A549 (cell line): ENCODE results near the gene DNAJC22. TPM values are rescaled to one million over a fixed set of nuclear protein-coding genes. Genes with fewer than 3 reads are reported as not detected.

Experiments
- ATAC-seq, 2 experiments: fragments of 200-7000 bp in 1 of 2; fragments of >200 bp in 1 of 2; cut with Nextera tagmentation in 1 of 2; cut with Tn5 transposase in 1 of 2; 3 replicates each; pipeline versions ENCODE4 v1.8.0 to v1.9.1; 2018 to 2020; ENCODE audit warnings: mild to moderate bottlenecking in 1 of 2, moderate library complexity in 1 of 2
- CTCF ChIA-PET: fragments of 300-600 bp; sonication (Branson Sonifier 250); formaldehyde crosslinking; extraction: SDS; loops from one replicate; lab custom pipeline; 2021; ENCODE audit warnings: antibody characterized with exemption, inconsistent platforms; lab: Yijun Ruan, JAX
- POLR2A ChIA-PET: fragments of 350-600 bp; formaldehyde crosslinking; extraction: SDS; loops from one replicate; lab custom pipeline; 2021; ENCODE audit warnings: antibody characterized with exemption, inconsistent platforms; lab: Yijun Ruan, JAX
- DNase-seq, 2 experiments: peaks; one replicate each; pipeline versions ENCODE4 v3.0.0 to v3.0.0-alpha.2; 2011 to 2016; ENCODE audit warnings: low read depth in 1 of 2, low spot score in 1 of 2
- FAIRE-seq: peaks from 2 replicates; lab custom pipeline; 2011; peaks lifted over from hg19 to GRCh38; lab: Jason Lieb, UNC
- H3K27ac ChIP-seq, 2 experiments: fragments of >200 bp; sonication (Bioruptor Twin); formaldehyde crosslinking; 3 replicates each; pipeline ENCODE4 v1.5.1; 2016 to 2017
- H3K4me1 ChIP-seq: fragments of >200 bp; sonication (Bioruptor Twin); formaldehyde crosslinking; 3 replicates; pipeline ENCODE4 v1.6.1; 2016
- H3K4me2 ChIP-seq: fragments of >200 bp; sonication (Bioruptor Twin); formaldehyde crosslinking; 3 replicates; pipeline ENCODE4 v1.6.1; 2016
- H3K4me3 ChIP-seq: fragments of >200 bp; sonication (Bioruptor Twin); formaldehyde crosslinking; 3 replicates; pipeline ENCODE4 v1.5.1; 2016
- H3K9me3 ChIP-seq: fragments of >200 bp; sonication (Bioruptor Twin); formaldehyde crosslinking; 3 replicates; pipeline ENCODE4 v1.6.1; 2016
- BHLHE40 ChIP-seq: IDR thresholded peaks from 2 replicates; pipeline ENCODE4 v1.6.1; 2012; ENCODE audit warnings: low read depth, low read length, inconsistent platforms
- CBX2 ChIP-seq: fragments of 200-600 bp; sonication (generic); IDR thresholded peaks from 2 replicates; pipeline ENCODE4 v1.6.1; 2016; ENCODE audit warnings: low read depth, mild to moderate bottlenecking, borderline replicate concordance
- CEBPB ChIP-seq, 2 experiments: fragments of >200 bp in 1 of 2; sonication (Bioruptor Twin) in 1 of 2; formaldehyde crosslinking in 1 of 2; IDR thresholded peaks; 2 replicates each; pipeline ENCODE4 v1.6.1; 2012 to 2016
- CHD2 ChIP-seq: fragments of 150-350 bp; IDR thresholded peaks from 2 replicates; pipeline ENCODE4 v1.6.1; 2014; ENCODE audit warnings: low read length; ENCODE audit not compliant: partially characterized antibody
- FOSB ChIP-seq: fragments of 250-450 bp; sonication (Bioruptor Pico); IDR thresholded peaks from 2 replicates; pipeline ENCODE4 v1.5.0; 2020; ENCODE audit warnings: mild to moderate bottlenecking, moderate library complexity
- FOSL2 ChIP-seq, 2 experiments: fragments of 450-650 bp in 1 of 2; fragments of >200 bp in 1 of 2; sonication (Bioruptor Twin) in 1 of 2; formaldehyde crosslinking; IDR thresholded peaks; 2 replicates each; pipeline versions ENCODE4 v1.5.0 to v1.6.1; 2016 to 2020; ENCODE audit warnings: mild to moderate bottlenecking in 1 of 2, moderate library complexity in 1 of 2
- HDAC2 ChIP-seq: fragments of 200-600 bp; sonication (generic); IDR thresholded peaks from 2 replicates; pipeline ENCODE4 v1.6.1; 2016
- HOXB5 ChIP-seq: fragments of 250-450 bp; sonication (Bioruptor Pico); IDR thresholded peaks from 2 replicates; pipeline ENCODE4 v1.5.0; 2020; ENCODE audit warnings: mild to moderate bottlenecking, moderate library complexity
- JUN ChIP-seq, 2 experiments: fragments of >200 bp; sonication (Bioruptor Twin); formaldehyde crosslinking; IDR thresholded peaks; 2 replicates in 1 of 2; 3 replicates in 1 of 2; pipeline ENCODE4 v1.6.1; 2016 to 2017
- MAFK ChIP-seq: fragments of 450-650 bp; IDR thresholded peaks from 2 replicates; pipeline ENCODE4 v1.6.1; 2014; ENCODE audit not compliant: partially characterized antibody
- NR3C1 ChIP-seq: fragments of >200 bp; sonication (Bioruptor Twin); formaldehyde crosslinking; IDR thresholded peaks from 3 replicates; pipeline ENCODE4 v1.6.1; 2017
- RAD21 ChIP-seq, 2 experiments: fragments of >200 bp in 1 of 2; sonication (Bioruptor Twin) in 1 of 2; formaldehyde crosslinking in 1 of 2; IDR thresholded peaks in 1 of 2; conservative IDR thresholded peaks in 1 of 2; 2 replicates in 1 of 2; 3 replicates in 1 of 2; pipeline ENCODE4 v1.6.1; 2012 to 2018; ENCODE audit warnings: inconsistent platforms in 1 of 2
- RARB ChIP-seq: fragments of 250-450 bp; sonication (Bioruptor Pico); IDR thresholded peaks from 2 replicates; pipeline ENCODE4 v1.8.0; 2021; ENCODE audit warnings: mild to moderate bottlenecking, moderate library complexity
- RNF2 ChIP-seq: fragments of 200-600 bp; sonication (generic); IDR thresholded peaks from 2 replicates; pipeline ENCODE4 v1.6.1; 2016; ENCODE audit warnings: low read depth, mild to moderate bottlenecking, antibody characterized with exemption, moderate library complexity, borderline replicate concordance
- SMC3 ChIP-seq: fragments of >200 bp; sonication (Bioruptor Twin); formaldehyde crosslinking; IDR thresholded peaks from 3 replicates; pipeline ENCODE4 v1.6.1; 2018; ENCODE audit warnings: inconsistent platforms
- ZFP36 ChIP-seq: fragments of 450-650 bp; IDR thresholded peaks from 2 replicates; pipeline ENCODE4 v1.6.1; 2014; ENCODE audit warnings: borderline replicate concordance; ENCODE audit not compliant: partially characterized antibody
- ZNF302 ChIP-seq: fragments of 250-450 bp; sonication (Bioruptor Pico); IDR thresholded peaks from 2 replicates; pipeline ENCODE4 v1.9.0; 2021; ENCODE audit warnings: inconsistent platforms, mild to moderate bottlenecking, moderate library complexity
- WGBS: methylation state at CpG from one replicate; pipeline ENCODE4 v1.1.6; 2017; ENCODE audit errors: missing lambda C conversion rate; 5-methylcytosine and 5-hydroxymethylcytosine counted together
- polyA plus RNA-seq, 4 experiments: library from polyadenylated mRNA; depleted of rRNA in 3 of 4; stranded (reverse); fragments of >200 nt; fragmentation: RNase III in 1 of 4; extraction: RNeasy Plus Mini Kit Qiagen cat#74134 plus additional on column Dnase treatment in 1 of 4; gene quantifications; 2 replicates in 3 of 4; 3 replicates in 1 of 4; pipeline ENCODE4 v1.2.3, GENCODE V29; 2011 to 2017
- TF ChIP-seq, protein P1 (sequence below): fragments of >200 bp; sonication (Bioruptor Twin); formaldehyde crosslinking; IDR thresholded peaks from 3 replicates; pipeline ENCODE4 v1.6.1; 2016
- TF ChIP-seq, protein P2 (sequence below): IDR thresholded peaks from 2 replicates; pipeline ENCODE4 v1.6.1; 2012
- TF ChIP-seq, protein P3 (sequence below): IDR thresholded peaks from 2 replicates; pipeline ENCODE4 v1.6.1; 2012
- TF ChIP-seq, protein P4 (sequence below): fragments of >200 bp; sonication (Bioruptor Twin); formaldehyde crosslinking; IDR thresholded peaks from 3 replicates; pipeline ENCODE4 v1.5.1; 2016
- TF ChIP-seq, protein P5 (sequence below): fragments of >200 bp; sonication (Bioruptor Twin); formaldehyde crosslinking; IDR thresholded peaks from 2 replicates; pipeline ENCODE4 v1.6.1; 2016

Gene DNAJC22
- polyA plus RNA-seq, 2 of the 4 experiments (the other 2 are of a cell fraction), result 22.6 to 35.5 TPM

DNA sequence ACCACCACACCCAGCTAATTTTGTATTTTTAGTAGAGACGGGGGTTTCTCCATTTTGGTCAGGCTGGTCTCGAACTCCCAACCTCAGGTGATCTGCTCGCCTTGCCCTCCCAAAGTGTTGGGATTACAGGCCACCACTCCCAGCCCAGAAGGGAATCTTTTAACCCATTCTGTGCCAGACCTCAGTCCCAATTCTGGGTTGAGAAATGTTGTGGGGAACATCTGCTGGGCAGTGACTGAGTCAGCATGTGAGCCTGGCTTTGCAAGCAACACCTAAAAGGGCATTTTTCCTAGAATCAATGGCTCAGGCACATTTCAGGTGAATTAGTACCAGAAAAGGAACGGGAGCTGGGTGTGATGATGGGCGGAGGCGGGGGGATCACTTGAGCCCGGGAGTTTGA lies 13.0 kb downstream of the DNAJC22 start:
- WGBS, result 75% methylated on average over 7 of the region's 7 CpGs
- ChIA-PET POLR2A (interaction anchor here (2.0 kb wide), 1 partner anchor 199 kb away, joined by 5 read pairs; no protein-coding TSS in a partner anchor), CTCF (interaction anchor here (1.0 to 14.5 kb wide), 23 partner anchors 10 to 220 kb away, joined by 3 to 484 read pairs (median 29); partner anchors contain the start of genes DNAJC22 and KCNH3)
- Histone ChIP-seq H3K4me1 (peaks cover 29% of the 10 kb centered on the region), H3K4me3 (no peak overlapping the region), H3K4me2 (no peak overlapping the region), H3K9me3 (no peaks in the 10 kb centered on the region), H3K27ac (peak overlapping the region; percentile 52 to 65; a peak in 4 of 6 replicates)
- TF ChIP-seq RARB (CRISPR knock-in tag) (no peak), HOXB5 (no peak), ZNF302 (CRISPR knock-in tag) (no peak), CHD2 (no peak)
- DNase-seq, result no peak
- ATAC-seq, result no peak
- FAIRE-seq, result no peak

DNA sequence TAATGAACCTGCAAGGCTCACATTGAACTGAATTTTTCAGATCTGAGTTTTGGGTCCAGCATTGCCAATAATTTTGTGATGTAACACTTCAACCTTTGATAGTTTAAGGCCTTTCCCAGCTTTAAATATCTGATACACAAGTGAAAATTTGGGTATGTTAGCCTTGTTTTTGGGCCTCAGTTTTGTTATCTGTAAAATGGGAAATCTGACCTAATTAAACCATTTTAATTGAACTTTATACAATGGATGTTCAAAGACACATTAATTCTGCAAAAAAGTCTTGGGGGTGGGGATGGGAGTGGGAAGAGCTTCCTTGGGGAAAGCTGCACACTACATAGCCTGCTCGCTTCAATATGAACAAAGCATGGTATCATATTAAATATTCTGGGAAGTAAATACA lies 15.4 kb downstream of the DNAJC22 start:
- ATAC-seq, result no peak
- WGBS, result 93% methylated on average over 1 of the region's 1 CpG

DNA sequence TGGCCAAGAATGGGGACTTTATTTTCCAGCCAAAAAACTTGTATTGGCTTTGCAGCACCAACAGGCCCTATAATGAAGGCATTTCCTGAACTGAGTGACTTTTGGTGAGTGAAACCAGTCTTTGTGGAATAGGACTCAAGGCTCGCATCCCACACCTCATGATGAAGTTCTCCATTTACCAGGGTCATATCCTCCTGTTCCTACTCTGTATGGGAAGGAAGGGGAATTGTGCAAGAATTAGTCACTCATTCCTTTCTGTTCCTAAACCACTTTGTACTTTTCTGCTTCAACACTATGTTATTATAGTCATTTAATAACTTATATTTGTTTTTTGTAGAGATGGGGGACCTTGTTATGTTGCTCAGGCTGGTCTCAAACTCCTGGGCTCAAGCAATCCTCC lies 18.3 kb downstream of the DNAJC22 start:
- ATAC-seq, result no peak
- FAIRE-seq, result no peak
- TF ChIP-seq BHLHE40 (no peak), RAD21 (conservative IDR thresholded peaks at IDR 0.05 in 1 of 2, IDR thresholded peaks at IDR 0.05 in 1 of 2) (no peak), ZFP36 (no peak), RARB (CRISPR knock-in tag) (no peak), FOSL2 (IDR thresholded peaks at IDR 0.05) (no peak), FOSL2 (CRISPR knock-in tag; IDR thresholded peaks at IDR 0.05) (0 out of 2 replicates have a peak, but pooled peaks have one; percentile 18), CEBPB (IDR thresholded peaks at IDR 0.05) (peak; percentile 52 to 61; a peak in 2 of 4 replicates), MAFK (no peak)
- TF ChIP-seq, protein P1, sequence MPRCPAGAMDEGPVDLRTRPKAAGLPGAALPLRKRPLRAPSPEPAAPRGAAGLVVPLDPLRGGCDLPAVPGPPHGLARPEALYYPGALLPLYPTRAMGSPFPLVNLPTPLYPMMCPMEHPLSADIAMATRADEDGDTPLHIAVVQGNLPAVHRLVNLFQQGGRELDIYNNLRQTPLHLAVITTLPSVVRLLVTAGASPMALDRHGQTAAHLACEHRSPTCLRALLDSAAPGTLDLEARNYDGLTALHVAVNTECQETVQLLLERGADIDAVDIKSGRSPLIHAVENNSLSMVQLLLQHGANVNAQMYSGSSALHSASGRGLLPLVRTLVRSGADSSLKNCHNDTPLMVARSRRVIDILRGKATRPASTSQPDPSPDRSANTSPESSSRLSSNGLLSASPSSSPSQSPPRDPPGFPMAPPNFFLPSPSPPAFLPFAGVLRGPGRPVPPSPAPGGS, result no peak
- TF ChIP-seq, protein P2, sequence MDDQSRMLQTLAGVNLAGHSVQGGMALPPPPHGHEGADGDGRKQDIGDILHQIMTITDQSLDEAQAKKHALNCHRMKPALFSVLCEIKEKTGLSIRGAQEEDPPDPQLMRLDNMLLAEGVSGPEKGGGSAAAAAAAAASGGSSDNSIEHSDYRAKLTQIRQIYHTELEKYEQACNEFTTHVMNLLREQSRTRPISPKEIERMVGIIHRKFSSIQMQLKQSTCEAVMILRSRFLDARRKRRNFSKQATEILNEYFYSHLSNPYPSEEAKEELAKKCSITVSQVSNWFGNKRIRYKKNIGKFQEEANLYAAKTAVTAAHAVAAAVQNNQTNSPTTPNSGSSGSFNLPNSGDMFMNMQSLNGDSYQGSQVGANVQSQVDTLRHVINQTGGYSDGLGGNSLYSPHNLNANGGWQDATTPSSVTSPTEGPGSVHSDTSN, result no peak
- Histone ChIP-seq H3K4me2 (peak overlapping the region; percentile 86), H3K9me3 (no peaks in the 10 kb centered on the region), H3K4me1 (peaks cover 28% of the 10 kb centered on the region), H3K4me3 (no peak overlapping the region), H3K27ac (peak overlapping the region; percentile 10 to 96; a peak in 3 of 6 replicates)
- DNase-seq, result no peak
- 83% methylated on average over 1 of the region's 1 CpG for WGBS
- POLR2A ChIA-PET, result interaction anchor here (0.8 kb wide), 1 partner anchor 139 kb away, joined by 4 read pairs; no protein-coding TSS in a partner anchor
- CTCF ChIA-PET, result interaction anchor here (0.6 to 14.5 kb wide), 10 partner anchors 8 to 521 kb away, joined by 3 to 484 read pairs (median 6); partner anchors contain the start of gene DNAJC22

More for the DNA sequence above, 15.4 kb downstream of the DNAJC22 start:
- CTCF ChIA-PET, result interaction anchor here (0.7 to 14.5 kb wide), 10 partner anchors 13 to 218 kb away, joined by 3 to 484 read pairs (median 6); partner anchors contain the start of gene DNAJC22
- no peaks in the 10 kb centered on the region for H3K9me3 ChIP-seq
- H3K4me3 ChIP-seq, result no peak overlapping the region
- H3K4me2 ChIP-seq, result no peak overlapping the region
- no peak for TF ChIP-seq CBX2
- no peak for TF ChIP-seq NR3C1
- POLR2A ChIA-PET, result no interaction called here
- no peak for FAIRE-seq
- peak overlapping the region in 1 of 2 experiments; percentile 12; a peak in 1 of 6 replicates for H3K27ac ChIP-seq
- H3K4me1 ChIP-seq, result peaks cover 38% of the 10 kb centered on the region
- DNase-seq, result no peak

DNA sequence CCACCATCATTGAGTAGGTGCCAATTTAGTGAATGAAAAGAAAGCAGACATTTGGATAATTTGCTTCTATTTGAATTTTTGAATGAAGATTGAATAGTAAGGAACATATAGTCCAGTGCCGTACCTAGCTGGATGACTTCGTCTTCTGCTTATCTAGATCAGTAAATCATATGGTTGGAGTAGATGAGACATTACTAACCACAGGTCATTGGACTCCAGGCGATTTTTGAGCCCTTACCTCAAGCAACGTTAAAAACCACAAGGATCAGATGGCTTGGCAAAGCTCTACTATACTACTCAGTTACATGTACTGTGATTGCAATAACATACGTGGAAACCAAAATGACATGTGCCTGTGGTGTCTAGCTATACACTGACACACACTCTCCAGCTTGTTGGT lies 18.9 kb downstream of the DNAJC22 start:
- ChIA-PET POLR2A (interaction anchor here (0.8 kb wide), 1 partner anchor 138 kb away, joined by 4 read pairs; no protein-coding TSS in a partner anchor), CTCF (interaction anchor here (0.6 to 14.5 kb wide), 11 partner anchors 8 to 520 kb away, joined by 3 to 484 read pairs (median 6); partner anchors contain the start of gene DNAJC22)
- Histone ChIP-seq H3K9me3 (no peaks in the 10 kb centered on the region), H3K4me2 (peak overlapping the region; percentile 86), H3K27ac (peak overlapping the region; percentile 95 to 96; a peak in 5 of 6 replicates), H3K4me3 (peak overlapping the region; percentile 86; the same call in 2 of the 3 replicates), H3K4me1 (peaks cover 33% of the 10 kb centered on the region)
- TF ChIP-seq, protein P3, sequence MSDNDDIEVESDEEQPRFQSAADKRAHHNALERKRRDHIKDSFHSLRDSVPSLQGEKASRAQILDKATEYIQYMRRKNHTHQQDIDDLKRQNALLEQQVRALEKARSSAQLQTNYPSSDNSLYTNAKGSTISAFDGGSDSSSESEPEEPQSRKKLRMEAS, result no peak
- no peak for TF ChIP-seq HDAC2
- no peak for TF ChIP-seq SMC3
- TF ChIP-seq, protein P4, sequence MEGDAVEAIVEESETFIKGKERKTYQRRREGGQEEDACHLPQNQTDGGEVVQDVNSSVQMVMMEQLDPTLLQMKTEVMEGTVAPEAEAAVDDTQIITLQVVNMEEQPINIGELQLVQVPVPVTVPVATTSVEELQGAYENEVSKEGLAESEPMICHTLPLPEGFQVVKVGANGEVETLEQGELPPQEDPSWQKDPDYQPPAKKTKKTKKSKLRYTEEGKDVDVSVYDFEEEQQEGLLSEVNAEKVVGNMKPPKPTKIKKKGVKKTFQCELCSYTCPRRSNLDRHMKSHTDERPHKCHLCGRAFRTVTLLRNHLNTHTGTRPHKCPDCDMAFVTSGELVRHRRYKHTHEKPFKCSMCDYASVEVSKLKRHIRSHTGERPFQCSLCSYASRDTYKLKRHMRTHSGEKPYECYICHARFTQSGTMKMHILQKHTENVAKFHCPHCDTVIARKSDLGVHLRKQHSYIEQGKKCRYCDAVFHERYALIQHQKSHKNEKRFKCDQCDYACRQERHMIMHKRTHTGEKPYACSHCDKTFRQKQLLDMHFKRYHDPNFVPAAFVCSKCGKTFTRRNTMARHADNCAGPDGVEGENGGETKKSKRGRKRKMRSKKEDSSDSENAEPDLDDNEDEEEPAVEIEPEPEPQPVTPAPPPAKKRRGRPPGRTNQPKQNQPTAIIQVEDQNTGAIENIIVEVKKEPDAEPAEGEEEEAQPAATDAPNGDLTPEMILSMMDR, result no peak
- no peak for TF ChIP-seq FOSB (CRISPR knock-in tag)
- TF ChIP-seq, protein P5, sequence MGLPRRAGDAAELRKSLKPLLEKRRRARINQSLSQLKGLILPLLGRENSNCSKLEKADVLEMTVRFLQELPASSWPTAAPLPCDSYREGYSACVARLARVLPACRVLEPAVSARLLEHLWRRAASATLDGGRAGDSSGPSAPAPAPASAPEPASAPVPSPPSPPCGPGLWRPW, result no peak
- TF ChIP-seq JUN (IDR thresholded peaks at IDR 0.05), result no peak
- no peak for TF ChIP-seq RNF2
- WGBS, result 79% methylated on average over 5 of the region's 5 CpGs
- ATAC-seq (no peak), DNase-seq (no peak), FAIRE-seq (no peak)
